ENCODE results near the gene NCR2. TPM values are rescaled to one million over a fixed set of nuclear protein-coding genes. Genes with fewer than 3 reads are reported as not detected.

NCR2 gene
- total RNA-seq, 4 donors from 2014 or later: not detected

DNA sequence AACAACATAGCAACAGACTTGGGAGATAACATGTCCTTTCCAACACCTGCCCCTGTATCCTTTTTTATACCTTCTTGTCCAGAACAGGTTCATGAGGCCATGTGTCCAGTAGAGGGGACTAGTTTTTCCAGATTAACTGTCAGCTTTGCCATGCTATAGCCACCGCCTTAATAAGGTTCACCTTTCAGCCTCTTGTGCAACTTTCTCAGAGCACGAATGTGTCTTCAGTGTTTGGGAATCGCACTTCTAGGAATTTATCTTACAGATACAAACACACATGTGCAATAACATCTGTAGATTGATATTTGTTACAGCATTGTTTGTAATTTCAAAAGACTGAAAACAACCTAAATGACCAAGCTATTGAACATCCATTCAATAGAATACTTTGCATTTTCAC is 21.4 kb downstream of the NCR2 start:
- 83 to 84% methylated on average over 3 of the region's 3 CpGs for WGBS, 2 donors
- DNase-seq (ENCODE audit: low spot score in 2 of 2): no peak
- intact Hi-C loops (cut with DNase I; ENCODE audit: low total_unique reads): no loop called here
- no peak for TF ChIP-seq CTCF (IDR thresholded peaks at IDR 0.05)
- no peak for TF ChIP-seq POLR2A (IDR thresholded peaks at IDR 0.05)
- H3K4me3 ChIP-seq (ENCODE audit: low read depth, poor library complexity, severe bottlenecking): no peak overlapping the region

- intact Hi-C loops (cut with DNase I; ENCODE audit: low total_unique reads): no loop called here
- H3K4me3 ChIP-seq (ENCODE audit: low read depth, poor library complexity, severe bottlenecking): no peak overlapping the region
- TF ChIP-seq POLR2A (IDR thresholded peaks at IDR 0.05) (no peak), CTCF (IDR thresholded peaks at IDR 0.05) (no peak)
- peak in 1 of 2 donors; percentile 28 for DNase-seq (ENCODE audit: low spot score in 2 of 2)
- WGBS, 2 donors: 87 to 97% methylated on average over 7 of the region's 7 CpGs
These were observed 23.1 kb downstream of the NCR2 start for GRCh38 chr6:41358503-41358902.

DNA sequence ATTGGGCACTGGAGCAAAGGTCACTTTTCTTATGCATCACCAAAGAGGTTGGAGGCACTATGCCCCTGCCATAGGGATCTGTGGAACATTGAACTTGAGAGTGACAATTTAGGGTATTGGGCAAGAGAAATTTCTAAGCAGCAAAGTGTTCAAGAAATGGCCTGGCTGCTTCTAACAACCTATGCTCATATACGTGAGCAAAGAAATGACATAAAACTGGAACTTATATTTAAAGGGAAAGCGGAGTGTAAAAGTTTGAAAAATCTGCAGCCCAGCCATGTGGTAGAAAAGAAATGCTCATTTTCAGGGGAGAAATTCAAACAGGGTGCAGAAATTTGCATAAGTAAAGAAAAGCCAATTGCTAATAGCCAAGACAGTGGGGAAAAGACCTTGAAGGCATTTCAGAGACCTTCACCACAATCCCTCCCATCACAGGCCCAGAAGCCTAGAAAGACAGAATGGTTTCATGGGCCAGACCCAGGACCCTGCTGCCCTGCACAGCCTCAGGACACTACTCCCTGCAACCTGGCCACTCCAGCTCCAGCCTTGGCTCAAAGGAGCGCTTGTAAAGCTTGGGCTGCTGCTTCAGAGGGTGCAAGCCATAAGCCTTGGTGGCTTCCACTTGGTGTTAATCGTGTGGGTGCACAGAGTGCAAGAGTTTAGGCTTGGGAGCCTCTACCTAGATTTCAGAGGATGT is 24.4 kb downstream of the NCR2 start:
- H3K4me3 ChIP-seq (ENCODE audit: low read depth, poor library complexity, severe bottlenecking): no peak overlapping the region
- intact Hi-C loops (cut with DNase I; ENCODE audit: low total_unique reads): no loop called here
- peak in 1 of 2 donors; percentile 42 for DNase-seq (ENCODE audit: low spot score in 2 of 2)
- WGBS, 2 donors: 74 to 76% methylated on average over 4 of the region's 4 CpGs
- TF ChIP-seq POLR2A (IDR thresholded peaks at IDR 0.05) (no peak), CTCF (IDR thresholded peaks at IDR 0.05) (no peak)

- DNase-seq (ENCODE audit: low spot score in 2 of 2): no peak
- no peak overlapping the region for H3K4me3 ChIP-seq (ENCODE audit: low read depth, poor library complexity, severe bottlenecking)
- intact Hi-C loops (cut with DNase I; ENCODE audit: low total_unique reads): no loop called here
- WGBS, 2 donors: 84 to 95% methylated on average over 2 of the region's 2 CpGs
- TF ChIP-seq CTCF (IDR thresholded peaks at IDR 0.05): no peak
- no peak for TF ChIP-seq POLR2A (IDR thresholded peaks at IDR 0.05)
These were observed 24.9 kb downstream of the NCR2 start for GRCh38 chr6:41360314-41360685.

DNA sequence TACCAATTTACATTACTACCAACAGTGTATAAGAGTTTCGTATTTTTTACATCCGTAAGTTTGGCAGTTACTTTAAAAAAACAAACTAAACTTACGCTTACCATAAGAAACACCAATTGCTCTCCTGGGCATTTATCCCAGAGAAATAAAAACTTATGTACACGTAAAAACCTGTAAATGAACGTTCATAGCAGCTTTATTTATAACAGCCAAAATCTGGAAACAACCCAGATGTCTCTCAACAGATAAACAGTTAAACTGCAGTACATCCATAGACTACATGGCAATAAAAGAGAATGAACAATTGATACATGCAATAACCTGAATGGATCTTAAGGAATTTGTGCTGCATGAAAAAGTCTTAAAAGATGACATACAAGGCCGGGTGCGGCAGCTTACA is 30.7 kb downstream of the NCR2 start:
- no peak for DNase-seq (ENCODE audit: low spot score in 2 of 2)
- WGBS, 2 donors: 41 to 44% methylated on average over 7 of the region's 7 CpGs
- intact Hi-C loops (cut with DNase I; ENCODE audit: low total_unique reads): no loop called here

More for the DNA sequence above, 30.7 kb downstream of the NCR2 start:
- H3K4me3 ChIP-seq (ENCODE audit: low read depth, poor library complexity, severe bottlenecking): no peak overlapping the region
- no peak for TF ChIP-seq POLR2A (IDR thresholded peaks at IDR 0.05)
- no peak for TF ChIP-seq CTCF (IDR thresholded peaks at IDR 0.05)

Measured in lower leg skin (tissue), 4 donors.